NCI-H774 (cell line): ENCODE data around the gene COL4A2.
A peak's percentile ranks its signal among the peaks of the same experiment; 100 is the strongest.

ENCODE experiments used
- DNase-seq: peaks from one replicate; lab custom pipeline; 2025; lab: John Stamatoyannopoulos, UW

The COL4A2 gene

GRCh38 chr13:110290153-110290552 is 16.9 kb upstream of the COL4A2 start:
- DNase-seq = no peak

GRCh38 chr13:110290826-110291225 is 16.3 kb upstream of the COL4A2 start:
- DNase-seq = no peak

GRCh38 chr13:110291286-110291685 is 15.8 kb upstream of the COL4A2 start:
- no peak for DNase-seq

- DNase-seq = no peak
These were observed 14.0 kb upstream of the COL4A2 start for GRCh38 chr13:110293037-110293436.

GRCh38 chr13:110293649-110294048 is 13.4 kb upstream of the COL4A2 start:
- no peak for DNase-seq

GRCh38 chr13:110294146-110294545 is 12.9 kb upstream of the COL4A2 start:
- no peak for DNase-seq

GRCh38 chr13:110294622-110295021 is 12.5 kb upstream of the COL4A2 start:
- DNase-seq = no peak

GRCh38 chr13:110297011-110297410 is 10.1 kb upstream of the COL4A2 start:
- no peak for DNase-seq

- DNase-seq = no peak
These were observed 9.1 kb upstream of the COL4A2 start for GRCh38 chr13:110297766-110298504.

- no peak for DNase-seq
These were observed 8.4 kb upstream of the COL4A2 start for GRCh38 chr13:110298505-110299282.

- no peak for DNase-seq
These were observed 7.7 kb upstream of the COL4A2 start for GRCh38 chr13:110299283-110299840.

GRCh38 chr13:110300090-110300815 is 6.8 kb upstream of the COL4A2 start:
- peak; percentile 30 for DNase-seq

GRCh38 chr13:110301083-110301482 is 6.0 kb upstream of the COL4A2 start:
- DNase-seq = no peak

- DNase-seq = no peak
These were observed 5.2 kb upstream of the COL4A2 start for GRCh38 chr13:110301606-110302553.

GRCh38 chr13:110302997-110303396 is 4.1 kb upstream of the COL4A2 start:
- DNase-seq = no peak

- no peak for DNase-seq
These were observed 3.4 kb upstream of the COL4A2 start for GRCh38 chr13:110303644-110304043.

- DNase-seq = peak; percentile 60
These were observed 2.8 kb upstream of the COL4A2 start for GRCh38 chr13:110304256-110304655.

- no peak for DNase-seq
These were observed 2.1 kb upstream of the COL4A2 start for GRCh38 chr13:110305001-110305400.

GRCh38 chr13:110305544-110305943 is 1.5 kb upstream of the COL4A2 start:
- no peak for DNase-seq

- DNase-seq = peak; percentile 34
These were observed 1.1 kb upstream of the COL4A2 start for GRCh38 chr13:110305949-110306339.

GRCh38 chr13:110306340-110306959 is 634 bp upstream of the COL4A2 start:
- peak; percentile 15 for DNase-seq
